Panc1 (cell line): ENCODE measurements around the gene GEN1.

ENCODE experiments used
- SIN3A ChIP-seq: IDR thresholded peaks from 2 replicates; pipeline ENCODE4 v1.6.1; 2012; ENCODE audit warnings: low read depth, mild to moderate bottlenecking, low read length, moderate library complexity, borderline replicate concordance; ENCODE audit not compliant: insufficient read depth
- TCF7L2 ChIP-seq: IDR thresholded peaks from 2 replicates; pipeline ENCODE4 v1.6.1; 2011; ENCODE audit warnings: mild to moderate bottlenecking, low read depth, low read length, inconsistent platforms
- TF ChIP-seq, protein P1 (sequence below): fragments of 450-650 bp; IDR thresholded peaks from 2 replicates; pipeline ENCODE4 v1.5.1; 2017; ENCODE audit warnings: mild to moderate bottlenecking

DNA sequence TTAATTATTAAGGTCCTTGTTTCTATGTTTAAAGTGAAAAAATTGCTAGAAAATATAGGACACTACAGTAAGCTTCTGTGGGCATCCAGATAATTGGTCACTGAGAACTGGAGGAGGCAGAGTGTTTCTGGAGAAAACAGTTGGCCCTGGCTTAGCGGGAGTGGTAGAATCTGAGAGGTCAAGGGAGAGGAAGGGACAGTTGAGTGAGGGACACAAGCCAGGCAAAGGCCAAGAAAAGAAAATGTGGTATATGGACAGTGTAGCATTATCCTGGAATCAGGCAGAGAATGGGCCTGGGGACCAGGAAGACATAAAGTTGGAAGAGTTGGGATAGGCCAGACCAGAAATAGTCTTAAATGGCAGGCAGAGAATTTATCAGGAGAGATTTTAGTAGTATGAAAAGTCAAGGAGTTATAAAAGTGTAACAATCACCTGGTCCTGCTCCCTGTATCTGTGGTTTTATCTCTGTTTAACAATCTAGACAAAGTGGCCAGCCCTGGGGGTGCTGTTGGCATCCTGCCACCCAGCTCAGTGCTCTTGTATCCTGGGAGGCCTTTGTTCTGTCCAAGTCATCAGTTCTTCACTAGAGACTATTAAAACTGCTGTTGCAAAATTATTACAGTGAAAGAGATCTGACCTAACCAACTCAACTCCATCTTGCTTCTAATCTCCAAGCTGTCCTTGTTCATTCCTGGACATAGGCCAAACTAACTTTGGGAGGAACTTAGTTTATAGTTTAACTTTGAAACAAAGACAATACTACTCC, 46.9 kb downstream of the GEN1 start:
- TF ChIP-seq, protein P1, sequence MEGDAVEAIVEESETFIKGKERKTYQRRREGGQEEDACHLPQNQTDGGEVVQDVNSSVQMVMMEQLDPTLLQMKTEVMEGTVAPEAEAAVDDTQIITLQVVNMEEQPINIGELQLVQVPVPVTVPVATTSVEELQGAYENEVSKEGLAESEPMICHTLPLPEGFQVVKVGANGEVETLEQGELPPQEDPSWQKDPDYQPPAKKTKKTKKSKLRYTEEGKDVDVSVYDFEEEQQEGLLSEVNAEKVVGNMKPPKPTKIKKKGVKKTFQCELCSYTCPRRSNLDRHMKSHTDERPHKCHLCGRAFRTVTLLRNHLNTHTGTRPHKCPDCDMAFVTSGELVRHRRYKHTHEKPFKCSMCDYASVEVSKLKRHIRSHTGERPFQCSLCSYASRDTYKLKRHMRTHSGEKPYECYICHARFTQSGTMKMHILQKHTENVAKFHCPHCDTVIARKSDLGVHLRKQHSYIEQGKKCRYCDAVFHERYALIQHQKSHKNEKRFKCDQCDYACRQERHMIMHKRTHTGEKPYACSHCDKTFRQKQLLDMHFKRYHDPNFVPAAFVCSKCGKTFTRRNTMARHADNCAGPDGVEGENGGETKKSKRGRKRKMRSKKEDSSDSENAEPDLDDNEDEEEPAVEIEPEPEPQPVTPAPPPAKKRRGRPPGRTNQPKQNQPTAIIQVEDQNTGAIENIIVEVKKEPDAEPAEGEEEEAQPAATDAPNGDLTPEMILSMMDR, result no peak
- TF ChIP-seq SIN3A (no peak), TCF7L2 (no peak)
